Stimulated activated CD8-positive, alpha-beta memory T cell treated with anti-CD3 and anti-CD28 coated beads, Interleukin-15, amount 100 ng/mL, for 48 hours (primary cell): ENCODE data around the gene LTBP4.
"Not testable (repeated sequence)": the region's sequence is repeated elsewhere in the genome, so short reads cannot be mapped to it uniquely, and the experiment has no call there.

ENCODE experiments used
- DNase-seq, 2 donors: peaks; one replicate each; pipeline ENCODE4 v3.0.0-alpha.2; 2020; ENCODE audit warnings: low read depth in 2 of 2

LTBP4 gene

GRCh38 chr19:40627486-40628279 is 26.5 kb downstream of the LTBP4 start:
- DNase-seq: no peak

GRCh38 chr19:40629346-40629745 is 28.2 kb downstream of the LTBP4 start:
- no peak for DNase-seq

- no peak for DNase-seq
Observed at GRCh38 chr19:40630571-40631160, 29.5 kb downstream of the LTBP4 start.

GRCh38 chr19:40632311-40633036 is 31.3 kb downstream of the LTBP4 start:
- DNase-seq: no peak

- DNase-seq: no peak
Observed at GRCh38 chr19:40633207-40633606, 32.0 kb downstream of the LTBP4 start.

- no peak for DNase-seq
Observed at GRCh38 chr19:40638327-40638726, 37.2 kb downstream of the LTBP4 start.

GRCh38 chr19:40639638-40639982 is 38.4 kb downstream of the LTBP4 start:
- no peak for DNase-seq

GRCh38 chr19:40640744-40641143 is 39.6 kb downstream of the LTBP4 start:
- DNase-seq: no peak

GRCh38 chr19:40641281-40641680 is 40.1 kb downstream of the LTBP4 start:
- DNase-seq: no peak

- DNase-seq: no peak
Observed at GRCh38 chr19:40642051-40642706, 41.0 kb downstream of the LTBP4 start.

- DNase-seq: no peak
Observed at GRCh38 chr19:40642757-40643305, 41.7 kb downstream of the LTBP4 start.

- DNase-seq: no peak
Observed at GRCh38 chr19:40646743-40647254, 45.6 kb downstream of the LTBP4 start.

GRCh38 chr19:40649903-40650675 is 48.9 kb downstream of the LTBP4 start:
- not testable (repeated sequence) for DNase-seq

GRCh38 chr19:40650749-40651305 is 49.7 kb downstream of the LTBP4 start:
- no peak for DNase-seq

- DNase-seq: not testable (repeated sequence)
Observed at GRCh38 chr19:40652303-40652702, 51.1 kb downstream of the LTBP4 start.

- DNase-seq: not testable (repeated sequence)
Observed at GRCh38 chr19:40655684-40656083, 54.5 kb downstream of the LTBP4 start.

GRCh38 chr19:40658031-40658430 is 56.9 kb downstream of the LTBP4 start:
- DNase-seq: no peak

GRCh38 chr19:40659116-40659515 is 57.9 kb downstream of the LTBP4 start:
- DNase-seq: no peak

- no peak for DNase-seq
Observed at GRCh38 chr19:40659566-40659965, 58.4 kb downstream of the LTBP4 start.

GRCh38 chr19:40661616-40662015 is 60.4 kb downstream of the LTBP4 start:
- DNase-seq: no peak
